ENCODE data around the gene POLG.

Gene POLG

GRCh38 chr15:89334510-89335297 lies at the start of gene POLG:
Gene POLG (minus strand): TSS chr15:89334824. CDS start chr15:89333754, 1,070 bp downstream.
- in situ Hi-C loops (cut with HindIII; ENCODE audit: low sequenced_read_pairs), result no loop called here
- no peak for TF ChIP-seq CTCF (IDR thresholded peaks at IDR 0.05; ENCODE audit: low read depth, low read length)
- peak within 1 kb of the TSS; percentile 89 for H3K4me3 ChIP-seq (ENCODE audit: low read depth, low read length)

GRCh38 chr15:89384176-89384604 lies 49.6 kb upstream of the POLG start:
- no peak for DNase-seq (ENCODE audit: low read depth, low spot score)
- in situ Hi-C loops (cut with HindIII; ENCODE audit: low sequenced_read_pairs), result no loop called here
- TF ChIP-seq CTCF (IDR thresholded peaks at IDR 0.05; ENCODE audit: low read depth, low read length), result no peak
- H3K4me3 ChIP-seq (ENCODE audit: low read depth, low read length), result no peak overlapping the region

More at GRCh38 chr15:89334510-89335297, at the start of gene POLG:
- peak; percentile 100 for DNase-seq (ENCODE audit: low read depth, low spot score)

- no peak for DNase-seq (ENCODE audit: low read depth, low spot score)
- no peak for TF ChIP-seq CTCF (IDR thresholded peaks at IDR 0.05; ENCODE audit: low read depth, low read length)
- in situ Hi-C loops (cut with HindIII; ENCODE audit: low sequenced_read_pairs), result no loop called here
- no peak overlapping the region for H3K4me3 ChIP-seq (ENCODE audit: low read depth, low read length)
Observed at GRCh38 chr15:89383365-89384175, 48.9 kb upstream of the POLG start.

DNA sequence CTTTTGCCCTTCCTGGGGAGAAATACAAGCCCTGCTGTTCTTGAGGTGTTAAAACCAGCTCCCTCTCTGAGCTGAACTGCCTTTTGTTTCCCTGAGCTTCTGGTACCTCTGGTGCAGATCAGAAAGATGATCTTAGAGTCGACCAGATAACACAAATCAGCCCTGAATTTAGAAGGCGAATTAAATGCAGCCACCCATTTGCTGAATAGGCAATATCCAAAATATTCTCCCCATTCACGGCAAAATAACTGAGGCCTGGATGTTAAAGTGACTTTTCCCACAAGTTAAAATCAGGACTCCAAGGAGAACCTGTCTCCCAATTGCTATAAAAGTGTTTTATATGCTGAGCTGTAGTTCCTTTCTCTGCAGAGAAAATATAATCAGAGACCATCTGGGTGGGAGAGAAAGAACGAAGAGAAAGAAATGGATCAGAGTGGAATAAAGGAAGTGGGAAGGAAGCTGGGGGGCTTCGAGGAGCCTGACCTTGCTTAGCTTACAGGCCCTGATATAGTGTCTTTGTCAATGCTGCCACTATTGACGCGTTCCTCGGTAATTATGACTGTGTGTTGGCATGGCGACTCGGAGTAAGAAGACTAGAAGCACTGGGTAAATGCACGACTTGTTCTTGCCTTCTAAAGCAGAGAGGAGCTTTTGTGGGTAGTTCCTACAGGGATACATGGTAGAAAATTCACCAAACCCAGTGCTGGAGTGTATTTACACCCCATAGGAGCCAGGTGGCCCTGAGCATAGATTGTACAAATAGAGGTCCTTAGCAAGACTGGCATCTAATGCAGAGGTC lies 47.5 kb upstream of the POLG start:
- in situ Hi-C loops (cut with HindIII; ENCODE audit: low sequenced_read_pairs), result no loop called here
- TF ChIP-seq CTCF (IDR thresholded peaks at IDR 0.05; ENCODE audit: low read depth, low read length), result no peak
- no peak for DNase-seq (ENCODE audit: low read depth, low spot score)

DNA sequence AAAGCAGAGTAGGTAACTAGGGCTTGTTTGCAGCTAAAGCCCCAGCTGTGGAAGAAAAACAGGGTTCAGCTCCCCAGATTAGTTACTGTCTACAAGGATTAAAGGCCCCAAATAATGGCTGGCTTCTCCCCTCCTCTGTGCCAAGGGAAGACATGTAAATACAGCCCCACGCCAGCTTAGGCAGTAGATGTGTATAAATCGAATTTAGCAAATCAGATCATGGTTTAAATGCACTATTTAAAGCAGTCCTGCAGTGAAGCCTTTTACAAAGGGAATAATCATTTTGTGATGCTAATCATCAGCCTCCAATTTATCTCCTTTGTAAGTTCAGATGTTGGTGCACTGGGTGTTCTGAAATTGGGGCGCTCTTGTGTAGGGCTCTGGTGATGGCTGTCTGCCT lies 46.7 kb upstream of the POLG start:
- no peak for TF ChIP-seq CTCF (IDR thresholded peaks at IDR 0.05; ENCODE audit: low read depth, low read length)
- H3K4me3 ChIP-seq (ENCODE audit: low read depth, low read length), result no peak overlapping the region
- in situ Hi-C loops (cut with HindIII; ENCODE audit: low sequenced_read_pairs), result no loop called here
- no peak for DNase-seq (ENCODE audit: low read depth, low spot score)

More for the DNA sequence above, 47.5 kb upstream of the POLG start:
- no peak overlapping the region for H3K4me3 ChIP-seq (ENCODE audit: low read depth, low read length)

DNA sequence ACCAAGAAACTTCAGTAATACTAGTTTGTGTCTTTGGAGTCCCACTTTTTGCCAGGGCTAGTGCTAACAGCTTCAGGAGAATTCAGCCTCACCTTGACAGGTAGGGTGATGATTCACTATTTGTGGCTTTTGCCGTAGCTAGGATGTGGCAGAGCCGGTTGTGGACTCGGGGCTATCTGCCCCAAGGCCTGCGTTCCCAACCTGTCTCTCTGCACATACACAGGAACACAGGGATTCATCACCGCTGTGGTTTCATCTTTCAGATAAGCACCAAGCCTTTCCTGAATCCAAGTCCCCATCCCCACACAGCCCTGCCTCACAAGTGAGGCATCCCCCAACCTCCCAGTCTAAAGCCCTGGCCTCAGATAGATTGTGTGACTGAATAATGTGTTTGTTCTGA lies 45.2 kb upstream of the POLG start:
- no peak for DNase-seq (ENCODE audit: low read depth, low spot score)
- in situ Hi-C loops (cut with HindIII; ENCODE audit: low sequenced_read_pairs), result no loop called here
- no peak overlapping the region for H3K4me3 ChIP-seq (ENCODE audit: low read depth, low read length)

More for the DNA sequence above, 45.2 kb upstream of the POLG start:
- TF ChIP-seq CTCF (IDR thresholded peaks at IDR 0.05; ENCODE audit: low read depth, low read length), result no peak
